IPS DF 6.9 (cell line): Measurements from ENCODE around the gene RTKN.
"Not testable (repeated sequence)": the region's sequence is repeated elsewhere in the genome, so short reads cannot be mapped to it uniquely, and the experiment has no call there.

ENCODE experiments used
- DNase-seq: peaks from one replicate; pipeline ENCODE4 v3.0.0-alpha.2; 2013; ENCODE audit warnings: low read depth, low spot score
- H3K27ac ChIP-seq: one replicate; pipeline ENCODE4 v1.5.1; 2013; ENCODE audit warnings: low read length, control low read depth
- H3K27me3 ChIP-seq: 2 replicates; pipeline ENCODE4 v1.6.1; 2013; ENCODE audit warnings: mild to moderate bottlenecking, low read length; ENCODE audit not compliant: control insufficient read depth, insufficient read depth
- H3K36me3 ChIP-seq: 2 replicates; pipeline ENCODE4 v1.6.1; 2013; ENCODE audit warnings: low read length; ENCODE audit not compliant: control insufficient read depth, insufficient read depth
- H3K4me1 ChIP-seq: 2 replicates; pipeline ENCODE4 v1.6.1; 2013; ENCODE audit warnings: low read length; ENCODE audit not compliant: control insufficient read depth, insufficient read depth
- H3K4me3 ChIP-seq: 2 replicates; pipeline ENCODE4 v1.5.1; 2013; ENCODE audit warnings: mild to moderate bottlenecking, low read length
- H3K9me3 ChIP-seq: 2 replicates; pipeline ENCODE4 v1.6.1; 2013; ENCODE audit warnings: low read length, inconsistent platforms; ENCODE audit not compliant: control insufficient read depth, insufficient read depth
- WGBS: extraction: QIAGEN DNeasy Blood & Tissue Kit; methylation state at CpG from one replicate; pipeline ENCODE4 v1.1.7; 2013; ENCODE audit warnings: mixed read lengths, missing lambda C conversion rate; ENCODE audit not compliant: insufficient read length, insufficient coverage; 5-methylcytosine and 5-hydroxymethylcytosine counted together

The RTKN gene

GRCh38 chr2:74448771-74449170 lies 7.0 kb upstream of the RTKN start:
- H3K27me3 ChIP-seq: no peaks in the 10 kb centered on the region
- no peaks in the 10 kb centered on the region for H3K9me3 ChIP-seq
- no CpG with 5 or more reads among the region's 2 CpGs for WGBS
- H3K4me1 ChIP-seq: no peaks in the 10 kb centered on the region
- no peaks in the 10 kb centered on the region for H3K36me3 ChIP-seq
- no peak overlapping the region for H3K4me3 ChIP-seq
- H3K27ac ChIP-seq: no peak overlapping the region
- DNase-seq: no peak

GRCh38 chr2:74447230-74447999 lies 5.7 kb upstream of the RTKN start:
- no peak overlapping the region for H3K4me3 ChIP-seq
- no peaks in the 10 kb centered on the region for H3K27me3 ChIP-seq
- no peak overlapping the region for H3K27ac ChIP-seq
- no peaks in the 10 kb centered on the region for H3K36me3 ChIP-seq
- 100% methylated on average over 3 of the region's 5 CpGs for WGBS
- no peaks in the 10 kb centered on the region for H3K4me1 ChIP-seq
- no peaks in the 10 kb centered on the region for H3K9me3 ChIP-seq
- no peak for DNase-seq

GRCh38 chr2:74444498-74445318 lies 3.0 kb upstream of the RTKN start:
- no CpG with 5 or more reads among the region's 5 CpGs for WGBS

GRCh38 chr2:74442483-74443297 lies 953 bp upstream of the RTKN start:
- WGBS: no CpG with 5 or more reads among the region's 16 CpGs
- H3K27me3 ChIP-seq, DNase-seq, H3K27ac ChIP-seq, H3K4me1 ChIP-seq, H3K9me3 ChIP-seq, H3K36me3 ChIP-seq: not testable (repeated sequence)
- peak overlapping the region; percentile 93; the same call in 1 of the 2 replicates for H3K4me3 ChIP-seq

More at GRCh38 chr2:74444498-74445318, 3.0 kb upstream of the RTKN start:
- no peaks in the 10 kb centered on the region for H3K27me3 ChIP-seq
- no peaks in the 10 kb centered on the region for H3K36me3 ChIP-seq
- H3K27ac ChIP-seq: no peak overlapping the region
- H3K4me3 ChIP-seq: no peak overlapping the region
- no peaks in the 10 kb centered on the region for H3K4me1 ChIP-seq
- no peak for DNase-seq
- no peaks in the 10 kb centered on the region for H3K9me3 ChIP-seq

- Histone ChIP-seq H3K4me1 (0 out of 2 replicates have a peak, but pooled peaks cover 4% of the 10 kb centered on the region), H3K27me3 (no peaks in the 10 kb centered on the region), H3K36me3 (no peaks in the 10 kb centered on the region), H3K9me3 (no peaks in the 10 kb centered on the region), H3K27ac (no peak overlapping the region), H3K4me3 (peak overlapping the region; percentile 93)
- DNase-seq: no peak
- WGBS: no CpG with 5 or more reads among the region's 33 CpGs
These were observed 507 bp downstream of the RTKN start for GRCh38 chr2:74441170-74441689.

GRCh38 chr2:74440378-74441169 lies 1.2 kb downstream of the RTKN start:
- no peaks in the 10 kb centered on the region for H3K36me3 ChIP-seq
- no CpG with 5 or more reads among the region's 45 CpGs for WGBS
- DNase-seq: no peak
- no peaks in the 10 kb centered on the region for H3K9me3 ChIP-seq
- H3K4me3 ChIP-seq: peak overlapping the region; percentile 93
- 0 out of 2 replicates have a peak, but pooled peaks cover 4% of the 10 kb centered on the region for H3K4me1 ChIP-seq
- H3K27ac ChIP-seq: no peak overlapping the region
- H3K27me3 ChIP-seq: no peaks in the 10 kb centered on the region

GRCh38 chr2:74439803-74440377 lies 1.8 kb downstream of the RTKN start:
- WGBS: no CpG with 5 or more reads among the region's 14 CpGs
- Histone ChIP-seq H3K27me3 (no peaks in the 10 kb centered on the region), H3K27ac (no peak overlapping the region), H3K4me1 (0 out of 2 replicates have a peak, but pooled peaks cover 4% of the 10 kb centered on the region), H3K36me3 (no peaks in the 10 kb centered on the region), H3K4me3 (peak overlapping the region; percentile 93; the same call in 1 of the 2 replicates), H3K9me3 (no peaks in the 10 kb centered on the region)
- no peak for DNase-seq

- no peaks in the 10 kb centered on the region for H3K36me3 ChIP-seq
- no peak for DNase-seq
- no peaks in the 10 kb centered on the region for H3K27me3 ChIP-seq
- WGBS: no CpG with 5 or more reads among the region's 3 CpGs
- H3K27ac ChIP-seq: no peak overlapping the region
- H3K9me3 ChIP-seq: no peaks in the 10 kb centered on the region
- 0 out of 2 replicates have a peak, but pooled peaks cover 4% of the 10 kb centered on the region for H3K4me1 ChIP-seq
- no peak overlapping the region for H3K4me3 ChIP-seq
These were observed 2.4 kb downstream of the RTKN start for GRCh38 chr2:74439373-74439772.

- WGBS: no CpG with 5 or more reads among the region's 1 CpG
- Histone ChIP-seq H3K27ac (no peak overlapping the region), H3K4me1 (0 out of 2 replicates have a peak, but pooled peaks cover 4% of the 10 kb centered on the region), H3K36me3 (no peaks in the 10 kb centered on the region), H3K4me3 (no peak overlapping the region), H3K27me3 (no peaks in the 10 kb centered on the region), H3K9me3 (no peaks in the 10 kb centered on the region)
- DNase-seq: no peak
These were observed 3.5 kb downstream of the RTKN start for GRCh38 chr2:74438248-74438647.
